Endothelial cell of umbilical vein (primary cell): ENCODE data around the gene GPR137B. TPM values are rescaled to one million over a fixed set of nuclear protein-coding genes. Genes with fewer than 3 reads are reported as not detected.

Experiments used
- BruUV-seq: library from RNA; stranded (reverse); fragments of 400-500 nt; replicated peaks from 2 replicates; lab custom pipeline; 2021; lab: Mats Ljungman, UMichigan
- CTCF ChIA-PET: fragments of 300-600, 350-600 bp; sonication (Branson Sonifier 250); formaldehyde crosslinking; loops from one replicate; lab custom pipeline; 2021; ENCODE audit warnings: antibody characterized with exemption, inconsistent platforms; lab: Charles Lee
- POLR2A ChIA-PET: fragments of 300-600, 350-600 bp; sonication (Branson Sonifier 250); formaldehyde crosslinking; loops from one replicate; lab custom pipeline; 2021; ENCODE audit warnings: antibody characterized with exemption, inconsistent platforms; lab: Charles Lee
- DNase-seq: peaks from one replicate; pipeline ENCODE4 v3.0.0-alpha.2; 2011; ENCODE audit warnings: low read depth, low spot score
- FAIRE-seq: peaks from 2 replicates; lab custom pipeline; 2011; peaks lifted over from hg19 to GRCh38; lab: Jason Lieb, UNC
- H2AFZ ChIP-seq: 2 replicates; pipeline ENCODE4 v1.6.0; 2012; ENCODE audit warnings: low read depth, low read length, control low read depth, inconsistent platforms
- H3K27ac ChIP-seq: 2 replicates; pipeline ENCODE4 v1.5.1; 2011; ENCODE audit warnings: low read depth, mild to moderate bottlenecking, control low read depth, low read length, moderate library complexity; ENCODE audit not compliant: insufficient read depth
- H3K27me3 ChIP-seq, 2 experiments: 2 replicates each; pipeline versions ENCODE4 v1.6.0 to v1.6.1; 2011; ENCODE audit warnings: low read length in 2 of 2, mixed read lengths in 1 of 2; ENCODE audit not compliant: control insufficient read depth in 2 of 2, insufficient read depth in 2 of 2
- H3K36me3 ChIP-seq, 2 experiments: 2 replicates in 1 of 2; 3 replicates in 1 of 2; pipeline ENCODE4 v1.5.1; 2011; ENCODE audit warnings: low read length in 2 of 2, mild to moderate bottlenecking in 1 of 2, moderate library complexity in 1 of 2; ENCODE audit not compliant: control insufficient read depth in 2 of 2, insufficient read depth in 2 of 2; ENCODE audit errors: extremely low read depth in 1 of 2
- H3K4me1 ChIP-seq: 3 replicates; pipeline ENCODE4 v1.5.1; 2011; ENCODE audit warnings: mild to moderate bottlenecking, low read length; ENCODE audit not compliant: control insufficient read depth, insufficient read depth; ENCODE audit errors: extremely low read depth
- H3K4me2 ChIP-seq: 2 replicates; pipeline ENCODE4 v1.6.1; 2011; ENCODE audit warnings: low read length, control low read depth, mixed read lengths; ENCODE audit not compliant: insufficient read depth
- H3K4me3 ChIP-seq, 3 experiments: fragments of 200-600 bp in 1 of 3; sonication (generic), shearing (Covaris generic) in 1 of 3; replicated peaks in 1 of 3; 2 replicates each; pipeline ENCODE4 v1.5.1; 2011 to 2016; ENCODE audit warnings: control low read depth in 3 of 3, low read length in 3 of 3, mild to moderate bottlenecking in 2 of 3, inconsistent platforms in 1 of 3, low read depth in 1 of 3, moderate library complexity in 1 of 3; ENCODE audit not compliant: insufficient read depth in 1 of 3
- H3K79me2 ChIP-seq: 2 replicates; pipeline ENCODE4 v1.6.0; 2012; ENCODE audit warnings: low read length, inconsistent platforms; ENCODE audit not compliant: control insufficient read depth, insufficient read depth
- H3K9ac ChIP-seq: replicated peaks from 2 replicates; pipeline ENCODE3; 2011; ENCODE audit warnings: low read length, control low read depth; ENCODE audit not compliant: insufficient read depth; ENCODE audit errors: extremely low read depth
- H3K9me1 ChIP-seq: replicated peaks from 3 replicates; pipeline ENCODE4 v1.6.0; 2011; ENCODE audit warnings: mild to moderate bottlenecking, low read length; ENCODE audit not compliant: control insufficient read depth, insufficient read depth; ENCODE audit errors: extremely low read depth
- H3K9me3 ChIP-seq: replicated peaks from 2 replicates; pipeline ENCODE4 v1.5.1; 2012; ENCODE audit warnings: low read length, inconsistent platforms; ENCODE audit not compliant: control insufficient read depth, insufficient read depth
- H4K20me1 ChIP-seq: replicated peaks from 2 replicates; pipeline ENCODE3; 2011; ENCODE audit warnings: mild to moderate bottlenecking, low read length; ENCODE audit not compliant: control insufficient read depth, insufficient read depth; ENCODE audit errors: extremely low read depth
- CTCF ChIP-seq, 2 donors: IDR thresholded peaks; 1 replicate in 1 of 2; 2 replicates in 1 of 2; pipeline ENCODE4 v1.5.1; 2011; ENCODE audit warnings: low read length in 2 of 2, mild to moderate bottlenecking in 2 of 2, moderate library complexity in 2 of 2, control low read depth in 1 of 2, inconsistent platforms in 1 of 2, low read depth in 1 of 2; ENCODE audit not compliant: insufficient read depth in 1 of 2; ENCODE audit errors: extremely low read depth in 1 of 2
- EZH2 ChIP-seq: IDR thresholded peaks from 2 replicates; pipeline ENCODE4 v1.6.1; 2012; ENCODE audit warnings: borderline replicate concordance, low read depth, mild to moderate bottlenecking, moderate library complexity, low read length, inconsistent platforms; ENCODE audit not compliant: severe bottlenecking
- FOS ChIP-seq: IDR thresholded peaks from 2 replicates; pipeline ENCODE4 v1.6.1; 2011; ENCODE audit warnings: mild to moderate bottlenecking, low read length, moderate library complexity, borderline replicate concordance; ENCODE audit not compliant: insufficient read depth
- GATA2 ChIP-seq: IDR thresholded peaks from 2 replicates; pipeline ENCODE4 v1.7.0; 2011; ENCODE audit warnings: low read depth, mild to moderate bottlenecking, moderate library complexity, mixed read lengths, low read length; ENCODE audit not compliant: insufficient read length, insufficient read depth
- JUN ChIP-seq: IDR thresholded peaks from 2 replicates; pipeline ENCODE4 v1.6.1; 2011; ENCODE audit warnings: borderline replicate concordance, low read depth; ENCODE audit not compliant: insufficient read length, insufficient read depth
- MYC ChIP-seq: IDR thresholded peaks from one replicate; pipeline ENCODE4 v1.6.1; 2011; ENCODE audit warnings: mild to moderate bottlenecking, low read depth, low read length
- POLR2A ChIP-seq: IDR thresholded peaks from 2 replicates; pipeline ENCODE4 v1.6.1; 2012; ENCODE audit warnings: low read depth, mild to moderate bottlenecking, control low read depth, low read length
- POLR2AphosphoS5 ChIP-seq: IDR thresholded peaks from 2 replicates; pipeline ENCODE4 v1.6.1; 2012; ENCODE audit warnings: low read depth, mild to moderate bottlenecking, control low read depth, low read length, moderate library complexity; ENCODE audit not compliant: insufficient read depth
- dilution Hi-C: fragments of 300-500 bp; cut with MboI; formaldehyde crosslinking; loops from one replicate; pipeline ENCODE4 v1.15.0; 2019; ENCODE audit warnings: low sequenced_read_pairs; ENCODE audit not compliant: extremely low pct_ligation_motif_present
- intact Hi-C: fragments of 100-400 bp; cut with micrococcal nuclease; formaldehyde crosslinking; loops from one replicate; pipeline ENCODE4 v1.10.0; 2022
- polyA plus RNA-seq, 4 experiments: library from polyadenylated mRNA; depleted of rRNA in 3 of 4; stranded (reverse) in 3 of 4; unstranded in 1 of 4; fragments of >200 nt; gene quantifications; 2 replicates each; pipeline versions ENCODE4 v1.2.1 to v1.2.3, GENCODE V29; 2011 to 2012; ENCODE audit warnings: missing spikeins in 1 of 4
- total RNA-seq: library from RNA; stranded (reverse); gene quantifications from 2 replicates; pipeline ENCODE4 v1.2.3, GENCODE V29; 2021
- TF ChIP-seq, protein P1 (sequence below): IDR thresholded peaks from 2 replicates; pipeline ENCODE4 v1.6.1; 2011; ENCODE audit not compliant: insufficient read depth, insufficient read length

Gene GPR137B
- total and polyA plus RNA-seq, 2 donors (not counting 3 experiments of a cell fraction or from before 2014, with no cell fraction given): 7.8 to 11.9 TPM

DNA sequence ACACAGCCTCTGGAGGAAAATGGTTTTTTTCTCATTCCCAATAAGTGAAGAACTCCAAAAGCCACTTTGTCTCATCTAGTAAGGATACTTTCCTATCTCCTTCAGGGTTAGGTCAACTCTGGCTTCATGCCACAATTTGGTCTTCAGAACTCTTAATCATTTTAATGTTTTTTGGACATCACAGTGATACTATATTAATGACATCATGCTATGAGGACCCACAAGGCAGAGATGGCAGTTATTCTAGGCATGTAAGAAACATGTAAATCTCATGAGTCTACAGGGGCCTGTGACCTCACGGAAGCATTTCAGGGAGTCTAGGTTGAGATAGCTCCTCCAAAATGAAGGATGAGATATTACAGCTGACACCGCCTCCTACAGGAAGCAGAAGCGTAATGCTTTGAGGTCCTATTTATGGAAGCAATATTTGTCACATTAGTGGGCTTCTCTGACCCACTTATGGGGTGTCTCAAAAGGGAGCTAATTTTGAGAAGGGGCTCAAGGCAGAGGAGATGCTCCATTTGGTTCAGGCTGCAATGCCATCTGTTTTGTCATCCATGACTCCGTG lies 5.0 kb upstream of the GPR137B start:
- Histone ChIP-seq H3K9me3 (no peaks in the 10 kb centered on the region), H3K27me3 (peaks cover 16 to 26% of the 10 kb centered on the region in 2 experiments), H4K20me1 (no peaks in the 10 kb centered on the region), H3K4me3 (no peak overlapping the region), H3K9ac (no peak overlapping the region), H3K36me3 (no peaks in the 10 kb centered on the region), H3K4me1 (peaks cover 8% of the 10 kb centered on the region), H3K79me2 (no peaks in the 10 kb centered on the region), H3K27ac (no peak overlapping the region), H3K9me1 (no peaks in the 10 kb centered on the region), H3K4me2 (no peak overlapping the region), H2AFZ (no peak overlapping the region)
- no TSS peak for BruUV-seq
- CTCF ChIA-PET: no interaction called here
- dilution Hi-C loops (no loop called here), intact Hi-C loops (no loop called here)
- POLR2A ChIA-PET: no interaction called here
- DNase-seq (no peak), FAIRE-seq (no peak)
- TF ChIP-seq GATA2 (no peak), FOS (no peak), POLR2AphosphoS5 (no peak), EZH2 (no peak), CTCF (IDR thresholded peaks at IDR 0.05; ENCODE audit: extremely low read depth in 1 of 2, insufficient read depth in 1 of 2, low read depth in 1 of 2, low read length in 2 of 2) (no peak), POLR2A (no peak), JUN (no peak), MYC (no peak)
- TF ChIP-seq, protein P1, sequence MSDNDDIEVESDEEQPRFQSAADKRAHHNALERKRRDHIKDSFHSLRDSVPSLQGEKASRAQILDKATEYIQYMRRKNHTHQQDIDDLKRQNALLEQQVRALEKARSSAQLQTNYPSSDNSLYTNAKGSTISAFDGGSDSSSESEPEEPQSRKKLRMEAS: no peak
